ENCODE results near the gene WDR91.
"Not testable (repeated sequence)": the region's sequence is repeated elsewhere in the genome, so short reads cannot be mapped to it uniquely, and the experiment has no call there.

Gene WDR91

DNA sequence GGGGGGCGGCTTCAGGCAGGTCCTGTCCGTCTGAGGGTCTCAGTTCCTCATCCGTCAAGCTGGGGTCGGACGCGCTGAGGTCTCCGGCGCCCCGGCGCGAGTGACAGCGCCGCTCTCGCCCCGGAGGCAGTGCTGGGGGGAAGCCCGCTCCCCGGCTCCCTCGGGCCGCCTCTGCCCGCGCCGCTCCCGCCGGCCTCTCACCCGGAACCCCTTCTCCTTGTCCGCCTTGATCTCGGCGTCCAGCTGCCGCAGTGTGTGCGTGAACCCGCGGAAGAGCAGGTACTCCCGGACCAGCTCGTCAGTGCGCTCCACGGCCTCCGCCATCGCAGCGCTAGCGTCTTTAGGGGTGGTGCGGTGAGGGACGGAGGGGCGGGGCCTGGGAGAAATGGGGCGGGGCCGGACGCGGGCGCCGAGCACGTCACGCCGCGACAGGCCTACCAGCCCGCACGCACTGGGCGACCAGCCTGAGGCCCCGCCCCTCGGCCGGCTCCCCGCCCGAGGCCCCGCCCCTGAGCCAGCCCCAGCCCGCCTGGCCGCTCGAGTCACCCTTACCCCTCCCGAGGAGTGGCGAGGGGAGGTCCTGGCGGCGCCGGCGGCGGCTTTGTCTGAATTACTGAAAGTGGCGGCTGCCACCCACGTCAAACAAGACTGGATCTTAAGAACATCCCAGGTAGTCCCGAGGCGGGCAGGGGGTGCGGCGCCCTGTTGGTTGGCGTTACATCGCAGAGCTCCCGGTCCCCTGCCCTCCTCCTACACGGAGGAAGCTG, at the start of gene WDR91:
WDR91 (minus strand) TSS at position 348 of the 767 bp plus-strand sequence; CDS start at position 324, 24 bp downstream.
- peak; percentile 78 to 87 for DNase-seq

- no peak for DNase-seq
Measured at GRCh38 chr7:135260470-135260869, 49.1 kb upstream of the WDR91 start.

- DNase-seq, result no peak
Measured at GRCh38 chr7:135259702-135260101, 48.4 kb upstream of the WDR91 start.

DNA sequence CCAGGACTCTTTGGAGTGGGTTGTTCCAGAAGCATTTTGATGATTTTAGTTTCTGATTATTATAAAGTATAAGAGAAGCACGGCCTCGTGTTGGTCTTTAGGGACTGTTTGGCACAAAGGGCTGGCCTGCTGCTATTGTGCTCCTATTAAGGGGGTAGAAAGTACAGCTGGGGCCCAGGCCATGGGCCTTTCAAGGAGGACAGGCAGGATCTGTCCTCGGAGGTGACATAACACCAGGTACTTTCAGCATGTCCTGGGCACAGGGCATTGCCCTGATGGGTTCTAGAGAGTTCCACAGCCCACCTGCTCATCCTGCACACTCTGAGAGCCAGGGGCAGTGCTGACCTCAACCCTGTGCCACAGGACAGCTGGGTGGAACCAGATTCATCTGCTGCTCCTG, 47.3 kb upstream of the WDR91 start:
- DNase-seq, result no peak

GRCh38 chr7:135257790-135258189, 46.5 kb upstream of the WDR91 start:
- DNase-seq, result no peak

GRCh38 chr7:135253851-135254771, 42.8 kb upstream of the WDR91 start:
- DNase-seq, result peak; percentile 10 to 40

GRCh38 chr7:135251496-135252391, 40.4 kb upstream of the WDR91 start:
- DNase-seq, result no peak

- DNase-seq, result no peak
Measured at GRCh38 chr7:135248546-135248945, 37.2 kb upstream of the WDR91 start.

GRCh38 chr7:135247746-135248471, 36.6 kb upstream of the WDR91 start:
- DNase-seq, result no peak

DNA sequence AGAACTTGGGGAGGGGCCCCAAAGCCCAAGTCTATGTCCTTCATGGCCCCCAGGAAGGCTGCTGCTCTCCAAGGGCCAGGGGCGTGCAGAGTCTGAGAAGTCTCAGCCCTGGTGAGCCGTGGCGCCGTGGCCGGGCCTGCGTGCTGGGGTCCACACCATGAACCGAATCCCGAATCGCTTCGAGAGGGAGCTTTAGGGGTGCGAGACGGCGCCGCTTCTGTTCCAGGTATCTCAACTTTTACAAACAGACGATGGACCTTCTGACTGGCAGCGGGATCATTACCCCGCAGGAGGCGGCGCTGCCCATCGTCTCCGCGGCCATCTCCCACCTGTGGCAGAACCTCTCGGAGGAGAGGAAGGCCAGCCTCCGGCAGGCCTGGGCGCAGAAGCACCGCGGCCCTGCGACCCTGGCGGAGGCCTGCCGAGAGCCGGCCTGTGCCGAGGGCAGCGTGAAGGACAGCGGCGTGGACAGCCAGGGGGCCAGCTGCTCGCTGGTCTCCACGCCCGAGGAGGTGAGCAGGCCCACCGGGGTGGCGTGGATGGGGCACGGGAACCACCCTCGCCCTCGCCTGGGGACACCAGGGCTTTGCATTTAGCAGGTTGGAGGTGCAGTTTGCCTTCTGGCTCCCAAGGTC, 35.0 kb upstream of the WDR91 start:
- DNase-seq, result no peak

DNA sequence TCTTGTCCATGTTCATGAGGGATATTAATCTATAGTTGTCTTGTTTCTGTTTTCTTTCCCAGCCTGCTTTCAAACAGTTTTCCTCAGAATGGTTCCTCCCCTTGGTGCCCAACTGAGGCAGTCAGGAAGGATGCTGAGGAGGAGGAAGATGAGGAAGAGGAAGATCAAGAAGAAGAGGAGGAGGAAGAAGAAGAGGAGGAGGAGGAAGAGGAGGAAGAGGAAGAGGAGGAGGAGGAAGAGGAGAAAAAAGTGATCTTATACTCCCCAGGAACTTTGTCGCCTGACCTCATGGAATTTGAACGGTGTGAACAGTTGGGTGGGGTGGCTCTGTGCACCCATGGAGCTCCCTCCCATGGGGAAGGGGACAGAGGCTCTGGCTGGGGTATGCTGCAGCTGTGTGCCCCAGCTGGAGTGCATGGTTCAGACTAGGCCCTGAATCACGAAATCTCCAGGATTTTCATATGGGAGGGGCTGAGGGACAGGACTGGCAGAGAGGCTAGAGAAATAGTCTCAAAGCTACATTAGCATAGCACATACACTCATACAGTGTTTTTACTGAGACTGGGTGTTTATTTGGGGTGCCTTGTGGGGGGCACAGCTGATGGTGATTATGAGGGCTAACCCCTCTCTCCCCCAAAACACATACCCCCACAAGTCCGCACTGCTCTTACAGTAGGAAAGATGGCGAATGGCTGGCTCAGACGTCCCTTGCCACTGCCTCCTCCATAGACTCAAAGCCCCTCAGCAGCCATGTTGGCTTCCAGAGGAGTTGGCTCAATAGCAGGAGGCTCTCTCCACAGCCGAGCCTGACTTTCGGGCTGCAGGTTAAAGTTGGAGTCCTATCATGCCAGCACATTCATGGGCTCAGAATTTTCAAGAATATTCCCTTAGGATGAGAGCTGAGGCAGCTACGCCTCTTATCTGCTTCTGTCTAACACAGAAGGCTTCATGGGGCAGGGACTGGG, 34.2 kb upstream of the WDR91 start:
- DNase-seq, result no peak

GRCh38 chr7:135242096-135242684, 30.9 kb upstream of the WDR91 start:
- no peak for DNase-seq

- no peak for DNase-seq
Measured at GRCh38 chr7:135240441-135240840, 29.1 kb upstream of the WDR91 start.

GRCh38 chr7:135239263-135239662, 27.9 kb upstream of the WDR91 start:
- DNase-seq, result no peak

GRCh38 chr7:135238112-135238744, 26.9 kb upstream of the WDR91 start:
- no peak for DNase-seq

DNA sequence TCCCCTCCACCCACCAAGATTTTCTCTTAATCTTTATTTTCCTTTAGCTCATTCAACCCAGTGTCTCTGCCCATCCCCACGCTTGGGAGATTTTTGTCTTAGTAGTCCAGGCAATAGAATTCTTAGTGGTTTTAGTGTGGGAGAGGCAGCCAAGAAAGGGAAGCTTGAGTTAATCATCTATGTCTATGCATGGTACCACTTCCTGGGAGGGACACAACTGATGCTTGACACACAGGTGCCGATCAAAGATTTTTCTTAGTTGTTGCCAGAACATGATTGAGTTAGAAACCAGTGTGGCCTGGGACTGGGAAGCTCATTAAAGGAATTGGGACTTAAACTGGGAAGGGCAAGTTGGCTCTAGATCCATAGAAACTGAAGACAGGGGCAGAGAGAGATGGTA, 25.4 kb upstream of the WDR91 start:
- DNase-seq, result no peak

DNA sequence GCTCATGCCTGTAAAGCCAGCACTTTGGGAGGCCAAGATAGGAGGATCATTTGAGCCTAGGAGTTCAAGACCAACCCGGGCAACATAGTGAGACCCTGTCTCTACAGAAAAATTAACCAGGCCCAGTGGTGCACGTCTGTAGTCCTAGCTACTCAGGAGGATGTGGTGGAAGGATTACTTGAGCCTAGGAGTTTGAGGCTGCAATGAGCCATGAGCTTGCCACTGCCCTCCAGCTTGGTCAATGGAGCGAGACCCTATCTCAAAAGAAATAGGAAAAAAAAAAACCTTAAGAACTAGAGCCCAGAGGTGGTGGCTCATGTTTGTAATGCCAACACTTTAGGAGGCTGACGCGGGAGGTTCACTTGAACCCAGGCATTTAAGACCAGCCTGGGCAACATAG, 24.5 kb upstream of the WDR91 start:
- no peak for DNase-seq

GRCh38 chr7:135234727-135235126, 23.4 kb upstream of the WDR91 start:
- DNase-seq, result no peak

- DNase-seq, result not testable (repeated sequence)
Measured at GRCh38 chr7:135234095-135234494, 22.8 kb upstream of the WDR91 start.
